ENCODE data around the gene NMBR. TPM values are rescaled to one million over a fixed set of nuclear protein-coding genes. Genes with fewer than 3 reads are reported as not detected.

The NMBR gene
- not detected in 5 replicates for total RNA-seq (2022; extraction: Qiagen RNA extraction)

DNA sequence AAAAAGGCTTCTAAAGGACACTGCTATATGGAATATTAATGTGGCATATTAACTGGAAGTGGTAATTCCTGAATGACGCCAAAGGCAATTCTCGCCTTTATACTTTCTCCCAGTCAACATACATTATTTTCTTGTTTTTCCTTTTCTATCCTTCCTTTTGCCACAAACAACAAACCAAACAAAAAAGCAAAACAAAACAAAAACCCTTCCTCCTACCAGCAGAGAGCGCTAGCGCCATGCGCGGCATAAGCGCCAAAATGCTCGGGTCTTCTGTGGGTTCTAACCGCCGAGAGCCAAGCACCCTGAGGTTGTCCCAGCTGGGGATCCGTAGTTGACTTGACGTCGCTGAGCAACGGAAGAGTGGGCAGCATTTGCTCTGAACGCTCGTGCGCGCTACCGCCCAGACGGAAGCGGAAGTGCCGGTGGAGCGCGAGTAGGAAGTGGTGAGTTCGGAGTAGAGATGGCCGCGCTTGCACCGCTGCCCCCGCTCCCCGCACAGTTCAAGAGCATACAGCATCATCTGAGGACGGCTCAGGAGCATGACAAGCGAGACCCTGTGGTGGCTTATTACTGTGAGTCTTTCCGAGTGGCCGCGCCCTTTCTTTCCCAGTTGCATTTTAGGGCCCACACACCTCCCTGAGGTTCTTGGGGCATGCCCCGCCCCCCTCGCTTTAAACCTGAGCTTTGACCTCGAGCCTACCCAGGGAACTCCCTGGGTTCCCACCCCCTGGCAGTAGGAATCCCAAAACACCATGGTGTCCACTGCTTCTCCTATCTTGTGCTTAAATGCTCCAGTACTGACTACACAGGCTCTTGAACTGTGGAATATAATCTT is at the start of gene NMBR, which contains the start of gene VTA1:
Gene NMBR (minus strand): TSS at position 295 of the 835 bp plus-strand sequence. CDS start 58,464 bp downstream, outside the sequence.
Gene VTA1 (plus strand): TSS at position 436 of the 835 bp plus-strand sequence. CDS start 25 bp downstream, at position 461.

DNA sequence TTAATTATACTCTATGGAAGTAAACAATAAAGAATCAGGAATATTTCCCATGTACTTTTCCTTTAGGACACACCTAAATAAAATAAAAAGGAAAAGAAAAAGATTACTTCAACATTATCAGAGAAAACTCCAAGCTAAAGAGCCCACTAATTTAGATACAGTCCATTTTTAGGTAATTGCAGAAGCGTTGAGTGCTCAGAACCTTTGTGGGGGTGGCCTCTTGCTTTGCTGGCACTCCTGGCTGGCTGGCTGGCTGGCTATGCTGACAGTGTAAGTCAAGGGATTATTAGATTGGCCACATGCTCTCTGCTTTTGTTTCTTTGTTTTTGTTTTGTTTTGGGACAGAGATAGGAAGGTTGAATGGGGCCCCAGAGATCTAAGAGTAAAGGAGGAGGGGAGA is 14.3 kb downstream of the NMBR start, which contains the start of gene GJE1:
Gene GJE1 (plus strand): TSS at position 301 of the 400 bp plus-strand sequence. CDS start 234 bp downstream, outside the sequence.

Other genes starting within 250 kb of the NMBR start
- not detected in 5 replicates for gene GJE1, start 14.2 kb downstream of the NMBR start, total RNA-seq (2022; extraction: Qiagen RNA extraction)
- 39.3 to 44.8 TPM (median 43.0 TPM) in 5 replicates for gene VTA1, start 141 bp upstream of the NMBR start, total RNA-seq (2022; extraction: Qiagen RNA extraction)
- 44.3 to 75.7 TPM (median 63.2 TPM) in 5 replicates for gene ADGRG6, start 154.9 kb upstream of the NMBR start, total RNA-seq (2022; extraction: Qiagen RNA extraction)